IMR-90 (cell line): ENCODE results near the gene EHD4.

Experiments used
- MXI1 ChIP-seq: IDR thresholded peaks from 2 replicates; pipeline ENCODE4 v1.6.1; 2012; ENCODE audit warnings: low read depth, mild to moderate bottlenecking, low read length, moderate library complexity, borderline replicate concordance
- RAD21 ChIP-seq: IDR thresholded peaks from 2 replicates; pipeline ENCODE4 v1.6.1; 2012; ENCODE audit warnings: low read length, improper control_type of control experiment
- RCOR1 ChIP-seq: IDR thresholded peaks from 2 replicates; pipeline ENCODE4 v1.6.1; 2012; ENCODE audit warnings: mild to moderate bottlenecking, low read length, improper control_type of control experiment; ENCODE audit not compliant: insufficient replicate concordance
- TF ChIP-seq, protein P1 (sequence below): conservative IDR thresholded peaks from 2 replicates; pipeline ENCODE4 v1.5.1; 2012; ENCODE audit warnings: mild to moderate bottlenecking, low read depth, low read length, improper control_type of control experiment
- TF ChIP-seq, protein P2 (sequence below): fragments of 150-350 bp; IDR thresholded peaks from 2 replicates; pipeline ENCODE4 v1.6.1; 2017; ENCODE audit warnings: mild to moderate bottlenecking, antibody characterized with exemption, low read length, low read depth

DNA sequence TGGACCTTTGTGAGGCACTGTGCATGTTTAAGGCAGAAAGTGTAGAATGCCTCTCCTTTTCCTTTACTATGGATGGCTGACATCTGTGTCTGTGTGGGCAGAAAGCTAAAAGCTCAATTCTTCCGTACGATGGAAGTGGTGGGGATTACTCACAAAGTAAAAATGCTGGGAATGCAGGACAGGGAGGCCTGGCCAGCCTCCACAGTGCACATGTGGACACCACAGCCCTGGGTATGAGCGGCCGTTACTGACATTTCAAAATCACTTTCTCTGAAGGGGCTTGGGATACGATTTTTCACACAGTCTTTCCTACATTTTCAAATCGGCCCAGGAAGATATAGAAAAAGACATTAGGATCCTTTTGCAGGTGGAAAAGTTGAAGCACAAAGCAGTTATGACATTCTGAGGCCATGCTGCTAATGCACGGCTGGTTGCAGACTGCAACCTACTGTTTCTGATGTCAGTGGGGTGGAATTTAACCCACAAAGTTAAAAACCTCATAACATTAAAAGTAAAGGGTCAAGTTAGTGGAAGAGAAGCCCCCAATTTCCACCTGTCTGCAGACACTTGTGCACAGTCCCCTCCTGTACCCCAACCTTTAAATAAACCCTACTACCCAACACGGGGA, 27.9 kb downstream of the EHD4 start:
- TF ChIP-seq, protein P1, sequence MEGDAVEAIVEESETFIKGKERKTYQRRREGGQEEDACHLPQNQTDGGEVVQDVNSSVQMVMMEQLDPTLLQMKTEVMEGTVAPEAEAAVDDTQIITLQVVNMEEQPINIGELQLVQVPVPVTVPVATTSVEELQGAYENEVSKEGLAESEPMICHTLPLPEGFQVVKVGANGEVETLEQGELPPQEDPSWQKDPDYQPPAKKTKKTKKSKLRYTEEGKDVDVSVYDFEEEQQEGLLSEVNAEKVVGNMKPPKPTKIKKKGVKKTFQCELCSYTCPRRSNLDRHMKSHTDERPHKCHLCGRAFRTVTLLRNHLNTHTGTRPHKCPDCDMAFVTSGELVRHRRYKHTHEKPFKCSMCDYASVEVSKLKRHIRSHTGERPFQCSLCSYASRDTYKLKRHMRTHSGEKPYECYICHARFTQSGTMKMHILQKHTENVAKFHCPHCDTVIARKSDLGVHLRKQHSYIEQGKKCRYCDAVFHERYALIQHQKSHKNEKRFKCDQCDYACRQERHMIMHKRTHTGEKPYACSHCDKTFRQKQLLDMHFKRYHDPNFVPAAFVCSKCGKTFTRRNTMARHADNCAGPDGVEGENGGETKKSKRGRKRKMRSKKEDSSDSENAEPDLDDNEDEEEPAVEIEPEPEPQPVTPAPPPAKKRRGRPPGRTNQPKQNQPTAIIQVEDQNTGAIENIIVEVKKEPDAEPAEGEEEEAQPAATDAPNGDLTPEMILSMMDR = no peak
- TF ChIP-seq RAD21 (no peak), MXI1 (peak; percentile 97), RCOR1 (no peak)
- TF ChIP-seq, protein P2, sequence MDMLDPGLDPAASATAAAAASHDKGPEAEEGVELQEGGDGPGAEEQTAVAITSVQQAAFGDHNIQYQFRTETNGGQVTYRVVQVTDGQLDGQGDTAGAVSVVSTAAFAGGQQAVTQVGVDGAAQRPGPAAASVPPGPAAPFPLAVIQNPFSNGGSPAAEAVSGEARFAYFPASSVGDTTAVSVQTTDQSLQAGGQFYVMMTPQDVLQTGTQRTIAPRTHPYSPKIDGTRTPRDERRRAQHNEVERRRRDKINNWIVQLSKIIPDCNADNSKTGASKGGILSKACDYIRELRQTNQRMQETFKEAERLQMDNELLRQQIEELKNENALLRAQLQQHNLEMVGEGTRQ = peak; percentile 48; the same call in 1 of the 2 replicates
